ENCODE results near the gene MAPK1IP1L.

MAPK1IP1L gene

DNA sequence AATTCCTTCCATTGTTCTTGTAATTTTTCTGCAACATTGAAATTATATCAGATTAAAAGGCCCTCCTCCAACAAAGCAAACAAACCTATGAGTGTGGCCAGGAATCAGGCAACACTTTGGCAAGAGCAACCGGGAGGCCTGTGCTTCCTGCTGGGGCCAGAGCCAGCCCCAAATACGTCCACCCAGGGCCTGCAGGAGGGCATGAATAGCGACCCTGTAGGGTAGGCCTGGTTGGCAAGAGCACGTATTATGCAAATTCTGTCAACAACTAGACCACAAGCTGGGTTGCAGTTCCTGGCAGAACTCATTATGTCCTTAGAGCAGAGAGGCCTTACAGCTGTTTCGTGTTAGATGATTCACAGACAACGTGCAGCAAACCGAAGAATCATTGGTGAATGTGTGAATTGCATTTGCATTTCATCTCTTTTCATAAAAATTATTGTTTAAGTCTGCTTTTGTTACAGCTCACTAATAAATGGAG lies 50.7 kb downstream of the MAPK1IP1L start (continued):
- TF ChIP-seq ZNF23 (tag by site-specific recombination; IDR thresholded peaks at IDR 0.05; ENCODE audit: borderline replicate concordance): no peak
- 0 out of 2 replicates have a peak, but pooled peaks have one; percentile 41 for TF ChIP-seq MYNN (tag by site-specific recombination; IDR thresholded peaks at IDR 0.05; ENCODE audit: borderline replicate concordance)
- peak; percentile 90 for TF ChIP-seq ZIC2 (tag by site-specific recombination; IDR thresholded peaks at IDR 0.05)
- no peak for TF ChIP-seq TRIM28 (IDR thresholded peaks at IDR 0.05; ENCODE audit: borderline replicate concordance, low read length)
- TF ChIP-seq ZNF24 (tag by site-specific recombination; IDR thresholded peaks at IDR 0.05): peak; percentile 48; the same call in 1 of the 2 replicates
- TF ChIP-seq, protein P1, sequence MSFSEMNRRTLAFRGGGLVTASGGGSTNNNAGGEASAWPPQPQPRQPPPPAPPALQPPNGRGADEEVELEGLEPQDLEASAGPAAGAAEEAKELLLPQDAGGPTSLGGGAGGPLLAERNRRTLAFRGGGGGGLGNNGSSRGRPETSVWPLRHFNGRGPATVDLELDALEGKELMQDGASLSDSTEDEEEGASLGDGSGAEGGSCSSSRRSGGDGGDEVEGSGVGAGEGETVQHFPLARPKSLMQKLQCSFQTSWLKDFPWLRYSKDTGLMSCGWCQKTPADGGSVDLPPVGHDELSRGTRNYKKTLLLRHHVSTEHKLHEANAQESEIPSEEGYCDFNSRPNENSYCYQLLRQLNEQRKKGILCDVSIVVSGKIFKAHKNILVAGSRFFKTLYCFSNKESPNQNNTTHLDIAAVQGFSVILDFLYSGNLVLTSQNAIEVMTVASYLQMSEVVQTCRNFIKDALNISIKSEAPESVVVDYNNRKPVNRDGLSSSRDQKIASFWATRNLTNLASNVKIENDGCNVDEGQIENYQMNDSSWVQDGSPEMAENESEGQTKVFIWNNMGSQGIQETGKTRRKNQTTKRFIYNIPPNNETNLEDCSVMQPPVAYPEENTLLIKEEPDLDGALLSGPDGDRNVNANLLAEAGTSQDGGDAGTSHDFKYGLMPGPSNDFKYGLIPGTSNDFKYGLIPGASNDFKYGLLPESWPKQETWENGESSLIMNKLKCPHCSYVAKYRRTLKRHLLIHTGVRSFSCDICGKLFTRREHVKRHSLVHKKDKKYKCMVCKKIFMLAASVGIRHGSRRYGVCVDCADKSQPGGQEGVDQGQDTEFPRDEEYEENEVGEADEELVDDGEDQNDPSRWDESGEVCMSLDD (tag by site-specific recombination; IDR thresholded peaks at IDR 0.05): no peak
- no peak for TF ChIP-seq ZNF530 (tag by site-specific recombination; IDR thresholded peaks at IDR 0.05; ENCODE audit: low read depth)
- TF ChIP-seq ZNF768 (tag by site-specific recombination; IDR thresholded peaks at IDR 0.05): no peak
- TF ChIP-seq ZNF416 (tag by site-specific recombination; IDR thresholded peaks at IDR 0.05): no peak
- TF ChIP-seq ZSCAN16 (tag by site-specific recombination; IDR thresholded peaks at IDR 0.05): no peak
- TF ChIP-seq, protein P2, sequence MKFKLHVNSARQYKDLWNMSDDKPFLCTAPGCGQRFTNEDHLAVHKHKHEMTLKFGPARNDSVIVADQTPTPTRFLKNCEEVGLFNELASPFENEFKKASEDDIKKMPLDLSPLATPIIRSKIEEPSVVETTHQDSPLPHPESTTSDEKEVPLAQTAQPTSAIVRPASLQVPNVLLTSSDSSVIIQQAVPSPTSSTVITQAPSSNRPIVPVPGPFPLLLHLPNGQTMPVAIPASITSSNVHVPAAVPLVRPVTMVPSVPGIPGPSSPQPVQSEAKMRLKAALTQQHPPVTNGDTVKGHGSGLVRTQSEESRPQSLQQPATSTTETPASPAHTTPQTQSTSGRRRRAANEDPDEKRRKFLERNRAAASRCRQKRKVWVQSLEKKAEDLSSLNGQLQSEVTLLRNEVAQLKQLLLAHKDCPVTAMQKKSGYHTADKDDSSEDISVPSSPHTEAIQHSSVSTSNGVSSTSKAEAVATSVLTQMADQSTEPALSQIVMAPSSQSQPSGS (tag by site-specific recombination; IDR thresholded peaks at IDR 0.05; ENCODE audit: low read depth): no peak
- TF ChIP-seq ZNF433 (tag by site-specific recombination; IDR thresholded peaks at IDR 0.05; ENCODE audit: low read depth): no peak
- TF ChIP-seq, protein P3, sequence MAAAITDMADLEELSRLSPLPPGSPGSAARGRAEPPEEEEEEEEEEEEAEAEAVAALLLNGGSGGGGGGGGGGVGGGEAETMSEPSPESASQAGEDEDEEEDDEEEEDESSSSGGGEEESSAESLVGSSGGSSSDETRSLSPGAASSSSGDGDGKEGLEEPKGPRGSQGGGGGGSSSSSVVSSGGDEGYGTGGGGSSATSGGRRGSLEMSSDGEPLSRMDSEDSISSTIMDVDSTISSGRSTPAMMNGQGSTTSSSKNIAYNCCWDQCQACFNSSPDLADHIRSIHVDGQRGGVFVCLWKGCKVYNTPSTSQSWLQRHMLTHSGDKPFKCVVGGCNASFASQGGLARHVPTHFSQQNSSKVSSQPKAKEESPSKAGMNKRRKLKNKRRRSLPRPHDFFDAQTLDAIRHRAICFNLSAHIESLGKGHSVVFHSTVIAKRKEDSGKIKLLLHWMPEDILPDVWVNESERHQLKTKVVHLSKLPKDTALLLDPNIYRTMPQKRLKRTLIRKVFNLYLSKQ (tag by site-specific recombination; IDR thresholded peaks at IDR 0.05; ENCODE audit: borderline replicate concordance): no peak
- peak; percentile 68 for TF ChIP-seq GLIS1 (tag by site-specific recombination; IDR thresholded peaks at IDR 0.05)
- no peak for TF ChIP-seq SCRT2 (tag by site-specific recombination; IDR thresholded peaks at IDR 0.05)
- TF ChIP-seq IKZF3 (tag by site-specific recombination; IDR thresholded peaks at IDR 0.05): no peak
- no peak for TF ChIP-seq ZBTB17 (tag by site-specific recombination; IDR thresholded peaks at IDR 0.05)
- TF ChIP-seq ZNF16 (tag by site-specific recombination; IDR thresholded peaks at IDR 0.05; ENCODE audit: low read depth): no peak
- no peak for TF ChIP-seq ZNF558 (tag by site-specific recombination; IDR thresholded peaks at IDR 0.05)
- TF ChIP-seq, protein P4, sequence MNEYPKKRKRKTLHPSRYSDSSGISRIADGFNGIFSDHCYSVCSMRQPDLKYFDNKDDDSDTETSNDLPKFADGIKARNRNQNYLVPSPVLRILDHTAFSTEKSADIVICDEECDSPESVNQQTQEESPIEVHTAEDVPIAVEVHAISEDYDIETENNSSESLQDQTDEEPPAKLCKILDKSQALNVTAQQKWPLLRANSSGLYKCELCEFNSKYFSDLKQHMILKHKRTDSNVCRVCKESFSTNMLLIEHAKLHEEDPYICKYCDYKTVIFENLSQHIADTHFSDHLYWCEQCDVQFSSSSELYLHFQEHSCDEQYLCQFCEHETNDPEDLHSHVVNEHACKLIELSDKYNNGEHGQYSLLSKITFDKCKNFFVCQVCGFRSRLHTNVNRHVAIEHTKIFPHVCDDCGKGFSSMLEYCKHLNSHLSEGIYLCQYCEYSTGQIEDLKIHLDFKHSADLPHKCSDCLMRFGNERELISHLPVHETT (tag by site-specific recombination; IDR thresholded peaks at IDR 0.05): no peak
- TF ChIP-seq, protein P5, sequence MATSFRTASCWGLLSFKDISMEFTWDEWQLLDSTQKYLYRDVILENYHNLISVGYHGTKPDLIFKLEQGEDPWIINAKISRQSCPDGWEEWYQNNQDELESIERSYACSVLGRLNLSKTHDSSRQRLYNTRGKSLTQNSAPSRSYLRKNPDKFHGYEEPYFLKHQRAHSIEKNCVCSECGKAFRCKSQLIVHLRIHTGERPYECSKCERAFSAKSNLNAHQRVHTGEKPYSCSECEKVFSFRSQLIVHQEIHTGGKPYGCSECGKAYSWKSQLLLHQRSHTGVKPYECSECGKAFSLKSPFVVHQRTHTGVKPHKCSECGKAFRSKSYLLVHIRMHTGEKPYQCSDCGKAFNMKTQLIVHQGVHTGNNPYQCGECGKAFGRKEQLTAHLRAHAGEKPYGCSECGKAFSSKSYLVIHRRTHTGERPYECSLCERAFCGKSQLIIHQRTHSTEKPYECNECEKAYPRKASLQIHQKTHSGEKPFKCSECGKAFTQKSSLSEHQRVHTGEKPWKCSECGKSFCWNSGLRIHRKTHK (tag by site-specific recombination; IDR thresholded peaks at IDR 0.05): no peak
- TF ChIP-seq ZNF211 (tag by site-specific recombination; IDR thresholded peaks at IDR 0.05; ENCODE audit: low read depth): no peak
